HG02623 (cell line): Measurements from ENCODE around the gene TMEM132A.
"Not testable (repeated sequence)": the region's sequence is repeated elsewhere in the genome, so short reads cannot be mapped to it uniquely, and the experiment has no call there.

Source experiments
- ATAC-seq: cut with Tn5 transposase; IDR thresholded peaks from one replicate; pipeline ENCODE4 v1.9.1; 2021; ENCODE audit warnings: moderate library complexity; ENCODE audit not compliant: unreplicated experiment

TMEM132A gene

DNA sequence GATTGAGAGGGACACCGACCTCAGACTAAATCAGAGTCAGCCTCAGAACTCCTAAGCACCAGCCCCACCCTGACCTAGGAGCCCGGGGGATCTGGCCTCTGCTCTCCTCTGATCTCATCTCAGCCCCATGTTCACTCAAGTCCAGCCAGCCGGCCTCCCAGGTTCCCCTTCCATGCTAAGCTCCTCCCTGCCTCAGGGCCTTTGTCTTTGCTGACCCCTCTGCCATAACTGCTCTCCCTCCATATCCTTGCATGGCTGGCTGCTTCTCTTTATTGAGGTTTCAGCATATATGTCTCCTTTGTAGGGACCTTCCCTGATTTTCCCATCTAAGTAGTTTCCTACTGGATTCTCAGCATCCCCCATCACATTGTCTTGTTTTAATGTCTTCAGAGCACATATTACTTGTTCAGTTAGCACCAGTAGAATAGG is 28.5 kb downstream of the TMEM132A start:
- no peak for ATAC-seq

DNA sequence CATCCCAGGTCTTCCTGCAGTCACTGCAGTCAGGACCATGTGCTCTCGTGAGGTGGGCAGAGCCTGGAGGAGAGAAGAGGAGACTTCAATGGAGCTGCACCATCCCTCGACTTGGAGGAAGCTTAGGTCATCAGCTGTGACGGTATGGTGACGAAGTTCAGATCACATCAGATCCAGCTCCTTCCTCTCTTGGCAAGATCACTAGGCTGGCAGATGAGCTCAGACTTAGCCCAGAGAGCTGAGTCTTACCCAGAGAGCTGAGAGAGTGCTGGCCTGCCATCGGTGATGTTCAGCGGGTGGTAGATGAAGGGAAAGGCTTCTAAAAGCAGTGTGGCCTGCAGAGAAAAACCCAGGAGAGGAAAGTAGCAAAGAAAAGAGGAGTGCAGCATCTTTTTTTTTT is 29.5 kb downstream of the TMEM132A start:
- ATAC-seq, result no peak

DNA sequence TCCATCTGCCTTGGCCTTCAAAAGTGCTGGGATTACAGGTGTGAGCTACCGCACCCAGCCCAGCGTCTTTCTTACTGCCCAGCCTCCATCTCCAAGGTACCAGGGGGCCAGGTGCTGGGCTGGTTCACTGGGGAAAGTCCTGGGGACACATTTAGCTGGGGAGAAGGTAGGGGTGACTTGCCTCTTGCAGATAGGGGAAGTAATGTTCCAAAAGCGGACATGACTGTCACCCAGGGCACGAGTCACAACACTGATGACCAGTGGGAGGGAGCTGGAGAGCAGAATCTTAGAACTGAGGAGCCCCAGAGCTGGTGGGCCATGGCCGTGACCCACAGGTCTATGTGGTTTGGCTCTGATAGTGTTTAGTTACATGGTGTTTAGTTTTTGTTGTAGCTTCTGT is 30.2 kb downstream of the TMEM132A start:
- ATAC-seq, result no peak

DNA sequence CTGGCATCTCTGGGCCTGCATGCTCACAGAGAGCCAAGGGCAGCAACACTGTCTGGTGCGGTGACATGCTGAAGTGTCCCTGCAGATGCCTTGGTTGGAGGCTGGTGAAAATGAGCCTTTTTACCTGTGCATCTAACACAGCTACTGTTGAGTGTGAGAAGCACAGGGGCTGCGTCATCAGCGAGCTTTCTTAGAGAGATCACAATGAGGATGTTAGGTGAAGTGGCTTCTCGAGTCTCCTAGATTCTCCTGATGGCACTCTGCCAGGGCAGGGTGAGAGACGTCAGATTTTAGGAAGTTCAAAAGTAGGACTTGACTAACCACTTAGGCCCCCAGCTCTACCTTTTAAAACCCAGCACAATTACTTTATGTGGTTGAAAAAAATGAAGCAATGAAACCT is 31.3 kb downstream of the TMEM132A start:
- ATAC-seq, result no peak

DNA sequence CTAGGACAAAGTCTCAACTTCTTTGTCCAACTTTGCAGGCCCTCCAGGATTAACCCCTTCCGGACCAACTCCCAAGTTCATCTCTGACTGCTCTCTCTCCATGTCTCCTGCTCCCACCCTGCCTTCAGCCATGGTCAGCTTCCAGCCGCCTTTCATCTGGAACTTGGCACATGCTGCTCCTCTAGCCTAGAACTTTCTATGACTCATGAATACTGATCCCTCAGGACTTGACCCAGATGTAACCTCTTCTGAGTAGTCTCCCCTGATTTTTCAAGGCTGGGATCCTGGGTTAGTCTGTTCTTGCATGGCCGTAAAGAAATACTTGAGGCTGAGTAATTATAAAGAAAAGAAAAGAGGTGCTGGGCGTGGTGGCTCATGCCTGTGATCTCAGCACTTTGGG is 32.9 kb downstream of the TMEM132A start:
- no peak for ATAC-seq

DNA sequence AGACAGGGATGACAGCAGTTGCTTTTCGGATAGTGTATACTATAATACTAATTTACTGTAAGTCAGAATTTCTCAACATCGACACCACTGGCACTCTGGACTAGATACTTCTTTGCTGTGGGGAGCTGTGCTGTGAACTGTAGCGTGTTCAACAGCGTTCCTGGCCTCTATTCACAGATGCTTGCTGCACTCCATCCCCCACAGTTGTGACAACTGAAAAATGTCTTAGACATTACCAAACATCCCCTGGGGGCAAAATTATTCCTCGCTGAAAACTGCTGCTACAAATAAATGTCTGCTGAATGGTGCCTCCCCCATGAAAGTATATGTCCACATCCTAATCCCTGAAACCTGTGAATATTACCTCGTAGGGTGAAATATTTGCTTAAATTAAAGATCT is 35.2 kb downstream of the TMEM132A start:
- no peak for ATAC-seq

DNA sequence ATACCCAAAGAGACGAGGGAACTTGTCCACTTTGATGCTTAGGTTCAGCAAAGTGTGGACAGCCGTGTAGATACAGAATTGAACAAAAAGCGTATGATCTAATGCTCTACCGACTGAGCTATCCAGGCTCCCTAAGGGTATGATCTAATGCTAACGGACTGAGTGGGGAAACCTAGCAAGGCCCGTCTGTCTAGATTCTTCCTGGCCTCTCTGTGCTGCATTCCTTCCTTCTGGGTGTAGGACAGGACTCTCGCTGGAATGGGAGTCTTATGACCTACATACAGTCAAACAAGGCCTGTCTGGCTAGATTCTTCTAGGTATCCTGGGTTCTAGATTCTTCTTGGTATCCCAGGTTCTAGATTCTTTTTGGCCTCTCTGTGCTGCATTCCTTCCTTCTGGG is 36.1 kb downstream of the TMEM132A start:
- no peak for ATAC-seq

DNA sequence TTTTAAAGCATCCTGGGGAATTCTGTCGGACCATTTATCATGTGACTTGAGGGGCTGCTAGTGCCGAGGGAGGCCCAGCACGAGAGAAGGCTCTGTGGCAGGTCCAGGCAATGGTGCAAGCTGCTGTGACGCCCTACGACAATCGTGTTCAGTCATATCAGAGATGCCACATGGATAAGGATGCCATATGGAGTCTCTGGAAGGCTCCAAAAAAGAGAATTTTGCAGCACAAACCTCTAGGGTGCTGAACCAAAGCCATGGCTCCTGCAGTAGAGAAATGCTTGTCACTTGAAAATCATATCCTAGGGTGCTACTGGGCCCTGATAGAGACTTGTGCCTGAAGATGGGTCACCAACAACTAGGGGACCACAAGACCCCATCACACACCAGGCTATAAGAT is 40.5 kb downstream of the TMEM132A start:
- no peak for ATAC-seq

DNA sequence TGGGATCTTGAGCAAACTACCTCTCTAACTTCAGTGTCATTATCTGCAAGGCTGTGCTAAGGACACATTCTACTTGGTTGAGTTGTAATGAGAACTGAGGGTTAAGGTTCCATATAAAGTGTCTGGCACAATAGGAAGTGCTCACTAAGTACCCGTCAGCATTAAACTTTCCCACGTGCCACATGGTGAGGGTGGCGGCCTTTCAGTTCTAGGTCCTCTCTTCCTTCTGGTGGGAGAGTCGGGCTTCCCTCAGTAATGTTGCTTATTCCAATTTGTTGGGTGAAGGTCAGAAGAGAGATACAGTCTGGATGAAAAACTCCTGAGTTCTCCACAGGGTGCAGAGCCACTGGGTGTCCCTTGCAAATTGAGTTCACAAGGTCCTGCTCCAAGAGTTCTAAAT is 42.6 kb downstream of the TMEM132A start:
- ATAC-seq, result no peak

DNA sequence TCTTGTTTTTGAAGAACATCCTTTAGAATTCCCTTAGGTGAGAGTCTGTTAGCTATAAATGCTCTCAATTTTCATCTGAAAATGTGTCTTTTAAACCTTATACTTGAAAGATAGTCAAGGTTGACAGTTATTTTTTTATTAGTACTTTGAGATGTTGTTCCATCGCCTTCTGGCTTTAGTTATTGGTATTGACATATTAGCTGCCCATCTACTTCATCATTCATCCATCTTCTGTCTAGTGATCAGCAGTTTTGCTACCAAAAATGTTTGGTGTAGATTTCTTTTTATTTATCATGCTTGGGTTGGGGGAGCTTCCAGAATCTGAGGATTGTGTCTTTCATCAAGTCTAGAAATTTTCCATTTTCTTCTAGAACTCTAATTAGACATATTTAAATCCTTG is 44.0 kb downstream of the TMEM132A start:
- ATAC-seq, result no peak

DNA sequence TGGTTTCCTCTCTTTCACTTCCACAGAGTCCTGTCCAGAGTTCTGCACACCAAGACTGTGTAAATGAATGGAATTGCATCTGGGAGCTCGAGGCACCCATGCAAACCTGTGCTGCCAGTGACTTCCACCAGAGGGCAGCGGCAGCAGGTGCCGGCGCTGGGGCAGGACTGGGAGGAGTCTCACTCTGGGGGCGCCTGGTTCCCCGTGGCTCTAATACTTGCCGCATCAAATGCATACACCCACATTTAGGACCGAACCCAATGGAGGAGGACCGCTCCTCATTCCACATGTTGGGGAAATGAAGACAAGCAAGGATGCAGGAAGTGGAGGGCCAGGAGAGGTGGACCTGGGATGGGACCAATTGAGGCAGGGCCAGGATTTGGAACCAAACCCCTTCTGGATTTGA is 46.1 kb downstream of the TMEM132A start:
- ATAC-seq, result no peak

DNA sequence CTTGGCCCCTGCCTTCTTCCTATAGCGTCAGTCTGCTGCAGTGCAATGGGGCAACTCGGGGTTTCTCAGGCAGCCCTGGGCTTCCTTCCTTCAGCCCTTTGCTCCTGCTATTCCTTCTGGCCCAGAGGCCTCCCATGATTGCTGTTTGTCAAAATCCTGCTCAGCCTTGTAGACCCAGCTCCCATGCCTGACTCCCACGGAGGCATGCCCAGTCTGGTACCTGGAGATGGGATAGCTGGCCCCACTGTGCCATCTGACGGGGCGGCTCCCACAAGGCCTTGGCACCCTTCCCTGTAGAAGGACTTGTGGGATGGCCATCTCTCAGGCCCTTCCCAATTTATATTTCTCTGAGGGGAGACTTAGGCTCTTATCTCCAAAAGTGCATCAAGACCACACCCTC is 46.6 kb downstream of the TMEM132A start:
- no peak for ATAC-seq

DNA sequence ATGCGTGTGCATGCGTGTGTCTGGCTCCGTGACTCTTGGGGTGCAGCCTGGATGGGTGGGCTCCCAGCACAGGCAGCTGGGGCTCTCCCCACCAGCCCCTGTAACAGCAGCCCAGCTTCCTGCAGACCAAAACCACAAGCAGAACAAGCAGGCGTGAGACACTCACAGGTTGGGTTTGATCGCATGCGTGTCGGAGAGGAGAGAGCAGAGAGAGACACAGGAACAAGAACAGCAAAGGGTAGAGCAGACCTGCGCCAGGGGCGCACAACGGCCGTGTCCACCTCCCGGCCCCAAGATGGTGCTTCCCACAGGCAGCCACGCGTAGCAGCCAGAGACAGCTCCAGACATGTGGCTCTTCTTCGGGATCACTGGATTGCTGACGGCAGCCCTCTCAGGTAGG is 47.3 kb downstream of the TMEM132A start, which contains the start of gene CD6:
TSS of gene CD6 (plus strand) at position 161 of the 400 bp plus-strand sequence. CDS start at position 347, 186 bp downstream.
- no peak for ATAC-seq

DNA sequence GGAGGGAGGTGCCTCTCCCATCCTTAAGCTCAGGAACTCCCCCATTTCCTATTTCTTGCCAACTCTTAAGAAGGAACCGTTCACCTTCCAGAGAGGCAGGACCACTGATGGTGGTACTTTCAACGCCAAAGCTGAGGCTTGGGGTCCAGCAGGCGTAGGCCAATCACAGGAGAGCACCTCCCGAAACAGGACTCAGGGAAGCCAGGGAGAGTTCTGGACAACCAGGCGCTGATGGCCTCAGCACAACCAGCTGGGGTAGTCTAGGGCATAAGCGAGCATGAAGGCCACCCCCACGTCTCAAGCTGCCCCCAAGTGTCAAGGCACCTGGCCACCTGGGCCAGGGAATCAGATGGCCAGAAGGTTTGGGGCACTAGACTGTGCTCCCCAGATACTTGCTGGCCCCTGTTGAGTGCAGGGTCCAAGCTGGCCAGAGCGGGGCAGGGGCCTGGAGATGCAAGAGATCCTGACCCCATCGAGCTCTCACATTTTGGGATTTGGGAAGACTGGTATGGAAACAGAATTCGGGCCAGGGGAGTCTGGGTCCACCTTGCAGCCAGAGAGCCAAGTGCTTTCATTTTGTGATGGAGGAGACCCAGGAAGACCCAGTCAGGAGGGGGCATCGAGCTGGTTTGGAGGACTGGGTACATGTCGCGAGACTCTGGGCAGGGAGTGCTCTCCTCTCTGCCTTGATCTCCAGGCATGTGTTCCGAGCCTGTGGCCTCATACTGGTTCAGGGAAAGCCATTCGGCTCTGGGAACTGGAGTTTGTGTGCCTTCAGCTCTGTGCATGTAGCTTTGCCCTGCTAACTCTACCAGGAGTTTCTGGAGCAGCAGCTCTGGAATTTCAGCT is 48.1 kb downstream of the TMEM132A start:
- ATAC-seq, result no peak

DNA sequence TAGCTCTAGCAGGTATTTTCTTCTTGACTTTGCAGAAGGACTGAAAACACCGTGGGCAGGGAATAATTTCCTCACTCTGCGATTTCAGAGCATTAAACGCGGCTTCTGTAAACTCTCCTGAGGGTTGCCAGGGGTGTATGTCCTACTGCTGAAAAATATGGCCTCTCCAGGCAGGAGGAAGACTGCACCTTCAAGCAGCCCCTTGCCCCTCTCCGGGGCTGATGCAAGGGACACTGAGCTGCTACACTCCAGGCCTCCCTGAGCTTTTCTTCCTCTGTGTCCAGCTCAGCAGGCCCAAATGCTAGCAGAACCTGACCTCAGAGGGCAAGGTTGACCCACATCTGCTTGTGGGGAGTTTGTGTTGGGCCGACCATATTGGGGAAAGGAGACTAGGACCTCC is 49.4 kb downstream of the TMEM132A start:
- ATAC-seq, result no peak

DNA sequence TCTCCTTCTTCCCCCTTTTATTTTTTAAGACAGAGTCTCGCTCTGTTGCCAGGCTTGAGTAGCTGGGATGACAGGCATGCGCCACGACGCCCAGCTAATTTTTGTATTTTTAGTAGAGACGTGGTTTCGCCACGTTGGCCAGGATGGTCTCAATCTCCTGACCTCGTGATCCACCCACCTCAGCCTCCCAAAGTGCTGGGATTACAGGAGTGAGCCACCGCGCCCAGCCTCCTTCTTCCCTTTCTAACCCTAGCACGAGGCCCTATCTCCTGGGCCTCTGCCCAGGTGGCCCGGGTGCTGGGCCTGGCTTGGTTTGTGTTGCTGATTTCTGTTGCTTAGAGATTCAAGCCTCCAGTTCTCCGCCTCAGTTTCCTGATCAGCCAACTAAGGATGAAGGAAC is 50.1 kb downstream of the TMEM132A start:
- ATAC-seq, result not testable (repeated sequence)

DNA sequence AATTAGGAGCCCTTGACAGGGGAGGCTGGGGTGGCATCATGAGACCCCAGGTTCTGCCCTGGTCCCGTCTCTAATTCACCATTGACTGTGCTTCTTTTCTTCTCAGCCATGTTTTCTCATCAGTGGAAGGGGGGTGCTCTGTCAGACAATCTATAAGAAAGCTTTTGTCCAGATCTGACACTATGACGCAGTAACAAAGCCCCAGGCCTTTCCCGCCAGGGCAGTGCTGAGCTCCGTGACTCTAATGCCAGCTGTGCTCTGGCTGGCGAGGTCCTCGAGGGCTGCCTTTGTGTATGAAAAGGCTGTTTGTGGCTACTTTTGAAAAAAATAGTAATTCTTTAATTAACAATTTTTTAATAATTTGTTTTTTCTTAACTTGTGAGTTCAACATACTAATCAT is 50.5 kb downstream of the TMEM132A start:
- no peak for ATAC-seq

DNA sequence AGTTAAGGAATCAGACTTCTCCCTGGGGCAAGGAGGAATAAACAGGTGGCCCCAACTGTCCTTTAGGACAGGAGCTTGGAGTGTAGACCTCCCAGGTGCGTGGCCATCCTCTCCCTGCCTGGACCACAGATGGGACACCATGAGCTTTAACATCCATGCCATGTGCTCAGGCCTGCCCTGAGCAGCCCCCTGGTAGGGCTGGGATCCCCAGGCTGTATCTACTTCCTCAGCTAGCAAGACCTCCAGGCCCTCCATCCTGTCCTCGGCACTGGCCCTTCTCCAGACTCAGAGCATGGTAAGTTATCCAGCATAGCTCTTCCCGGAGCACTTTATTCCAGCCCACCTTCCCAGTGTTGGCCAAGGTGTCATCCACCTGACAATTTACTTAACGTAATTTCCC is 53.0 kb downstream of the TMEM132A start:
- no peak for ATAC-seq

DNA sequence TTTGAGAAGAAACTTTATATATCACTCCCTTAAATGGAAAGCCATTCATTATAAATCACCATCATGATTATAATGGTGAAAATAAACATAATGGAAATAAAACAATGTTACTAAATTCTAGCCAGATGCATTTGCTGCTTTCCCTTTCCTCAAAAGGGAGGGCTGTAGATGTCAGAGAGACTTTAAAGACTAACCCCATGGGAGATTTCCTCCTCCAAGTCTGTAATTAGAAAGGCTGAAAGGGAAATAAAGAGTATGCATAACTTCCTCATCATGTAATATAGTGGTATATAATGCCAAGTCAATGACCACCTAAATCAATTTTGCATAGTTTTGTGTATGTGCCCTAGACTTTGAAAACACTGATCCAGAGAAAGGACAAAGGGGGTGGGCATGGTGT is 53.6 kb downstream of the TMEM132A start:
- no peak for ATAC-seq

DNA sequence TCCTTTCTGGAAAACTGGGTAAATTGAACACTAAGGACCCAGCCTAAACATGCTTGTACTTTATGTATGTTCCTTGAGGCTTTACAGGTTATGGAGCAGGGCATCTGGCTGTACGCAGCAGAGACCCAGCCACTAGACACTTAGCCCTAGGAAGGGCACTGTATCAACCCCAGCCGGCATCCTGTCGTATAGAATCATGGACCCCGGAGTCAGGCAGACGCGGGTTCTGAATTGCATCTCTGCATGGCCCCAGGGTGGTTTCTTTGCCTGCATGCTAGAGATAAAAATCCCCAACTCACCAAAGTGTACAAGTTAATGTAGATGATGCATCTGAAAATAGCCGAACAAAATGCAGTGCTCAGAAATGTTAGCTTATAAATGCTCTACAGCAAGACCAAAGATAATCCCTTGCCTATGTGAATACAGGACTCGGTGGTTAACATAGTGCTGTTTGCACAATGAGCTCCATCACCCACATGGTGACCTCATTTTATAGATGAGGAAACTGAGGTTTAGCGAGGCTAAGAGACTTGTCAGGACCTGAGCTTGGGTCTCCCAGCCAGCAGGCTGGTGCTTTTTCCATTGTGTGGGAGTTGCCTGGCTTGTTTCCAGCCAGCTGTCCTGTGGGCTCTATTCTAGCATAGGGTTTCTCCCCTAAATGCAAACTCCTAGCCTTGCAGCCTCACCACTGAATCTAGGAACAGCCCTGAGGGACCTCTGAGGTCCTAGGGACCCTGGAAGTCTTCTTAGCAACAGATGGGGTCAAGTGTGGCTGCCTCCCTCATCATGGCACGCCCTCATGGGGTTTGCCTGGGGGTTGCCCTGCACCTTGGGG is 54.5 kb downstream of the TMEM132A start:
- no peak for ATAC-seq

DNA sequence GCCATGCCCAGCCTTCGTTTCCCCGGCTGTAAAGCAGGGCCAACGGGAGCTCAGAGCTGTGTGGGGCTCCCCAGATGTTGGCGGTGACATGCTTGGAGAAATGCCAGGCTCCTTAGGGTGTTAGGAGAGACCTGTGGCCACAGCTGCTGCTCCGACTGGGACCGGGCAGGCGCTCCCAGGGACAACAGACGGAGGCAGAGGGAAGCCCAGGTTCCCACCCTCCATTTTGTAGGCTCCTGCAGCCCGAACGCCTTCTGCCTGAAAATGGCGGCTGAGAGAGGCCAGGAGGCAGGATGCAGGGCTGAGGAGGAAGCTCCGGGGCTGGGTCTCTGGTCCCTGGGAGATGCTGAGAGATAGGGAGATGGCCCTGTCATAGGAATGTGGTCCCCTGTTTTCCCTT is 57.3 kb downstream of the TMEM132A start:
- no peak for ATAC-seq

DNA sequence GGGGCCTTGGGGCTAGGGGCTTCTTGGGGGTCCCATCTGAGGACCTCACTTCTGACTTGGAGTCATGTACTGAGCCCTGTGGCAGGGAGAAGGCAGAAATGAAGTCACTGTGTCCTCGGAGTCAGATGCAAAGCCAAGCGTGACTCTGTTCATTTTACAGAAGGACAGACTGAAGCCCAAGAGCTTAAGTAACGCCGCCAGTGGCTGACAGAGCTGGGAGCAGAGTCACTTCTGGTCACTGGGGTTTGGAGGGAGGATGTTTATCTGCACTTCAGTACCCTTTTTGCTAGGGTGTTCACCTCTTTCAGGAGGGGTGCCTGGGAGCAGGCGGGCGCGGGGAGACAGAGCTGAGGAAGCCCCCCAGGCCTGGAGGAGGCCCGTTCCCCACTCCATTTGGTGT is 57.9 kb downstream of the TMEM132A start:
- no peak for ATAC-seq
